HepG2 (cell line): ENCODE measurements around the gene SAC3D1. TPM values are rescaled to one million over a fixed set of nuclear protein-coding genes. Genes with fewer than 3 reads are reported as not detected.

ENCODE experiments used
- BHLHE40 ChIP-seq: IDR thresholded peaks from 2 replicates; pipeline ENCODE4 v1.6.1; 2011; ENCODE audit warnings: low read length, improper control_type of control experiment
- CAMTA2 ChIP-seq: sonication (generic); formaldehyde crosslinking; IDR thresholded peaks from 2 replicates; pipeline ENCODE4 v1.4.0; 2020; ENCODE audit warnings: mild to moderate bottlenecking, missing genetic modification reagents, borderline replicate concordance
- DPF2 ChIP-seq: sonication (generic); formaldehyde crosslinking; IDR thresholded peaks from 2 replicates; pipeline ENCODE4 v1.4.0; 2020; ENCODE audit warnings: mild to moderate bottlenecking, low read depth, missing genetic modification reagents, borderline replicate concordance
- EEA1 ChIP-seq: sonication (generic); formaldehyde crosslinking; IDR thresholded peaks from 2 replicates; pipeline ENCODE4 v1.5.1; 2020; ENCODE audit warnings: mild to moderate bottlenecking, missing genetic modification reagents, borderline replicate concordance
- FOXM1 ChIP-seq: sonication (generic); formaldehyde crosslinking; IDR thresholded peaks from 2 replicates; pipeline ENCODE4 v1.5.0; 2020; ENCODE audit warnings: missing genetic modification reagents
- GATA4 ChIP-seq: sonication (generic); IDR thresholded peaks from 2 replicates; pipeline ENCODE4 v1.6.1; 2016; ENCODE audit warnings: antibody characterized with exemption, low read depth, borderline replicate concordance
- KDM2A ChIP-seq: sonication (generic); formaldehyde crosslinking; IDR thresholded peaks from 2 replicates; pipeline ENCODE4 v1.4.0; 2020; ENCODE audit warnings: low read depth, missing genetic modification reagents, borderline replicate concordance
- NFE2L2 ChIP-seq: fragments of 150-350 bp; IDR thresholded peaks from 2 replicates; pipeline ENCODE4 v1.6.1; 2014; ENCODE audit warnings: low read length
- PHF21A ChIP-seq: sonication (generic); formaldehyde crosslinking; IDR thresholded peaks from 2 replicates; pipeline ENCODE4 v1.5.0; 2020; ENCODE audit warnings: mild to moderate bottlenecking, missing genetic modification reagents
- PLRG1 ChIP-seq: fragments of 450-650 bp; conservative IDR thresholded peaks from 2 replicates; pipeline ENCODE4 v1.6.1; 2016
- POLR2AphosphoS5 ChIP-seq: IDR thresholded peaks from 2 replicates; pipeline ENCODE4 v1.6.1; 2012; ENCODE audit warnings: low read depth, low read length
- RBAK ChIP-seq: sonication (generic); formaldehyde crosslinking; IDR thresholded peaks from 2 replicates; pipeline ENCODE4 v1.5.1; 2020; ENCODE audit warnings: mild to moderate bottlenecking, missing genetic modification reagents
- SIN3B ChIP-seq: fragments of 150-350 bp; IDR thresholded peaks from 2 replicates; pipeline ENCODE4 v1.6.1; 2014; ENCODE audit warnings: low read length
- SKI ChIP-seq: fragments of 450-650 bp; IDR thresholded peaks from one replicate; pipeline ENCODE4 v1.6.1; 2018; ENCODE audit warnings: mild to moderate bottlenecking; ENCODE audit not compliant: partially characterized antibody
- ZNF260 ChIP-seq: sonication (generic); formaldehyde crosslinking; IDR thresholded peaks from 2 replicates; pipeline ENCODE4 v1.4.0; 2020; ENCODE audit warnings: missing genetic modification reagents, low read depth, mild to moderate bottlenecking, borderline replicate concordance
- ZNF292 ChIP-seq: sonication (generic); formaldehyde crosslinking; IDR thresholded peaks from 2 replicates; pipeline ENCODE4 v1.8.1; 2022; ENCODE audit warnings: mild to moderate bottlenecking, low read depth, missing genetic modification reagents, borderline replicate concordance
- ZNF550 ChIP-seq: sonication (generic); formaldehyde crosslinking; IDR thresholded peaks from 2 replicates; pipeline ENCODE4 v1.4.0; 2020; ENCODE audit warnings: mild to moderate bottlenecking, missing genetic modification reagents, borderline replicate concordance
- ZNF746 ChIP-seq: sonication (generic); formaldehyde crosslinking; IDR thresholded peaks from 2 replicates; pipeline ENCODE4 v1.8.0; 2022; ENCODE audit warnings: mild to moderate bottlenecking, missing genetic modification reagents
- ZNF768 ChIP-seq: sonication (generic); formaldehyde crosslinking; IDR thresholded peaks from 2 replicates; pipeline ENCODE4 v1.4.0; 2020; ENCODE audit warnings: missing genetic modification reagents
- ZNF878 ChIP-seq: sonication (generic); formaldehyde crosslinking; IDR thresholded peaks from 2 replicates; pipeline ENCODE4 v1.8.1; 2023; ENCODE audit warnings: mild to moderate bottlenecking, missing genetic modification reagents, moderate library complexity
- ZNF891 ChIP-seq: sonication (generic); formaldehyde crosslinking; IDR thresholded peaks from 2 replicates; pipeline ENCODE4 v1.5.0; 2020; ENCODE audit warnings: mild to moderate bottlenecking, missing genetic modification reagents
- polyA plus RNA-seq, 8 experiments: library from polyadenylated mRNA; depleted of rRNA in 3 of 8; stranded (reverse) in 7 of 8; unstranded in 1 of 8; fragments of >200 nt; fragmentation: Illumina TruSeq in 4 of 8; extraction: Trizol in 4 of 8; gene quantifications; 2 replicates each; pipeline versions ENCODE4 v1.2.1 to v1.2.3, GENCODE V29; 2011 to 2016; ENCODE audit warnings: low read depth in 4 of 8, missing spikeins in 1 of 8, mixed read lengths in 1 of 8; ENCODE audit not compliant: insufficient read depth in 1 of 8
- total RNA-seq, 5 experiments: library from RNA; depleted of rRNA; stranded (reverse); fragments of >200 nt; fragmentation: Illumina TruSeq; extraction: Trizol; gene quantifications; 2 replicates each; pipeline ENCODE4 v1.2.3, GENCODE V29; 2016; ENCODE audit warnings: low read depth in 1 of 5
- TF ChIP-seq, protein P1 (sequence below): sonication (generic); formaldehyde crosslinking; IDR thresholded peaks from 2 replicates; pipeline ENCODE4 v1.5.1; 2020; ENCODE audit warnings: missing genetic modification reagents, mild to moderate bottlenecking, borderline replicate concordance
- TF ChIP-seq, protein P2 (sequence below): sonication (generic); formaldehyde crosslinking; IDR thresholded peaks from 2 replicates; pipeline ENCODE4 v1.5.1; 2020; ENCODE audit warnings: mild to moderate bottlenecking, missing genetic modification reagents, borderline replicate concordance
- TF ChIP-seq, protein P3 (sequence below): sonication (generic); formaldehyde crosslinking; IDR thresholded peaks from 2 replicates; pipeline ENCODE4 v1.4.0; 2020; ENCODE audit warnings: missing genetic modification reagents, low read depth, mild to moderate bottlenecking, borderline replicate concordance
- TF ChIP-seq, protein P4 (sequence below): sonication (generic); formaldehyde crosslinking; IDR thresholded peaks from 2 replicates; pipeline ENCODE4 v1.8.1; 2023; ENCODE audit warnings: mild to moderate bottlenecking, inconsistent platforms, moderate library complexity, missing genetic modification reagents, borderline replicate concordance

Gene SAC3D1
- total and polyA plus RNA-seq, 2 of the 13 experiments (the other 11 are each of a cell fraction or from before 2014, with no cell fraction given), result 7.4 to 36.3 TPM

DNA sequence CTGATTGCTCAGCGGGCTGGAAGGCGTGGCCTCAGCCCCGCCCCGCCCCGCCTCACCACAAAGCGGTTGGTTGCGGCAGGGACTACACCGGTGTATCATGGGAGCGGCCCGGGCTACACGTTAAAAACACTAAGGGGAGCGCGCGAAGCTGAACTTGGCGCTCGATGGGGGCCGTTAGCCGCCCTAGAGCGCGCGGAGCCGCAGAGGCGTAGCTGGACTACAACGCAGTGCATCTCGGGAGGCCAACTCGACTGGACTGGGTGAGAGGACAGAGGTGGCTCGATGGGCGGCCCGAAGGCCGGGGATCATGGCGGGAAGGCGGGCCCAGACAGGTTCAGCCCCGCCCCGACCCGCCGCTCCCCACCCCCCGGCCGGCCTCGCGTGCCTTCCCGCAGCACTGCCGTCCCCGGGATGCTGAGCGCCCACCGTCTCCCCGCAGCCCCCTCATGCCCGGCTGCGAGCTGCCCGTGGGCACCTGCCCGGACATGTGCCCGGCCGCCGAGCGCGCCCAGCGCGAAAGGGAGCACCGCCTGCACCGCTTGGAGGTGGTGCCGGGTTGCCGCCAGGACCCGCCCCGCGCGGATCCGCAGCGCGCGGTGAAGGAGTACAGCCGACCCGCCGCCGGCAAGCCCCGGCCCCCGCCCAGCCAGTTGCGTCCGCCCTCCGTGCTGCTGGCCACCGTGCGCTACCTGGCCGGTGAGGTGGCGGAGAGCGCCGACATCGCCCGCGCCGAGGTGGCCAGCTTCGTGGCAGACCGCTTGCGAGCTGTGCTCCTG is at the start of gene SAC3D1 (continued):
- TF ChIP-seq, protein P1, sequence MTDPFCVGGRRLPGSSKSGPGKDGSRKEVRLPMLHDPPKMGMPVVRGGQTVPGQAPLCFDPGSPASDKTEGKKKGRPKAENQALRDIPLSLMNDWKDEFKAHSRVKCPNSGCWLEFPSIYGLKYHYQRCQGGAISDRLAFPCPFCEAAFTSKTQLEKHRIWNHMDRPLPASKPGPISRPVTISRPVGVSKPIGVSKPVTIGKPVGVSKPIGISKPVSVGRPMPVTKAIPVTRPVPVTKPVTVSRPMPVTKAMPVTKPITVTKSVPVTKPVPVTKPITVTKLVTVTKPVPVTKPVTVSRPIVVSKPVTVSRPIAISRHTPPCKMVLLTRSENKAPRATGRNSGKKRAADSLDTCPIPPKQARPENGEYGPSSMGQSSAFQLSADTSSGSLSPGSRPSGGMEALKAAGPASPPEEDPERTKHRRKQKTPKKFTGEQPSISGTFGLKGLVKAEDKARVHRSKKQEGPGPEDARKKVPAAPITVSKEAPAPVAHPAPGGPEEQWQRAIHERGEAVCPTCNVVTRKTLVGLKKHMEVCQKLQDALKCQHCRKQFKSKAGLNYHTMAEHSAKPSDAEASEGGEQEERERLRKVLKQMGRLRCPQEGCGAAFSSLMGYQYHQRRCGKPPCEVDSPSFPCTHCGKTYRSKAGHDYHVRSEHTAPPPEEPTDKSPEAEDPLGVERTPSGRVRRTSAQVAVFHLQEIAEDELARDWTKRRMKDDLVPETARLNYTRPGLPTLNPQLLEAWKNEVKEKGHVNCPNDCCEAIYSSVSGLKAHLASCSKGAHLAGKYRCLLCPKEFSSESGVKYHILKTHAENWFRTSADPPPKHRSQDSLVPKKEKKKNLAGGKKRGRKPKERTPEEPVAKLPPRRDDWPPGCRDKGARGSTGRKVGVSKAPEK (CRISPR knock-in tag), result no peak
- TF ChIP-seq, protein P2, sequence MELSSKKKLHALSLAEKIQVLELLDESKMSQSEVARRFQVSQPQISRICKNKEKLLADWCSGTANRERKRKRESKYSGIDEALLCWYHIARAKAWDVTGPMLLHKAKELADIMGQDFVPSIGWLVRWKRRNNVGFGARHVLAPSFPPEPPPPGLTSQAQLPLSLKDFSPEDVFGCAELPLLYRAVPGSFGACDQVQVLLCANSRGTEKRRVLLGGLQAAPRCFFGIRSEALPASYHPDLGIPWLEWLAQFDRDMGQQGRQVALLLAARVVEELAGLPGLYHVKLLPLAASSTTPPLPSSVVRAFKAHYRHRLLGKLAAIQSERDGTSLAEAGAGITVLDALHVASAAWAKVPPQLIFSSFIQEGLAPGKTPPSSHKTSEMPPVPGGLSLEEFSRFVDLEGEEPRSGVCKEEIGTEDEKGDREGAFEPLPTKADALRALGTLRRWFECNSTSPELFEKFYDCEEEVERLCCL, result no peak
- TF ChIP-seq FOXM1 (no peak), RBAK (no peak), PHF21A (peak; percentile 91; the same call in 1 of the 2 replicates), ZNF768 (CRISPR knock-in tag) (peak; percentile 68; the same call in 1 of the 2 replicates), ZNF878 (CRISPR knock-in tag) (no peak), ZNF550 (CRISPR knock-in tag) (no peak), SKI (peak; percentile 19), BHLHE40 (0 out of 2 replicates have a peak, but pooled peaks have one; percentile 9), ZNF891 (CRISPR knock-in tag) (peak; percentile 51; the same call in 1 of the 2 replicates), KDM2A (CRISPR knock-in tag) (peak; percentile 96), ZNF292 (no peak), POLR2AphosphoS5 (peak; percentile 50), GATA4 (no peak), CAMTA2 (no peak; the same call in 1 of the 2 replicates), NFE2L2 (no peak), EEA1 (CRISPR knock-in tag) (peak; percentile 80; the same call in 1 of the 2 replicates), SIN3B (no peak), ZNF260 (no peak), DPF2 (CRISPR knock-in tag) (no peak), ZNF746 (CRISPR knock-in tag) (no peak), PLRG1 (no peak)
- TF ChIP-seq, protein P3, sequence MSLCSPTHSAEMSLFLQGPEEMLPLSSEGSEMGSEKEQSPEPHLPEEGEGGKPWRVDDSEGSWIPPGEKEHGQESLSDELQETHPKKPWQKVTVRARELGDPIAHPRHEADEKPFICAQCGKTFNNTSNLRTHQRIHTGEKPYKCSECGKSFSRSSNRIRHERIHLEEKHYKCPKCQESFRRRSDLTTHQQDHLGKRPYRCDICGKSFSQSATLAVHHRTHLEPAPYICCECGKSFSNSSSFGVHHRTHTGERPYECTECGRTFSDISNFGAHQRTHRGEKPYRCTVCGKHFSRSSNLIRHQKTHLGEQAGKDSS, result no peak
- TF ChIP-seq, protein P4, sequence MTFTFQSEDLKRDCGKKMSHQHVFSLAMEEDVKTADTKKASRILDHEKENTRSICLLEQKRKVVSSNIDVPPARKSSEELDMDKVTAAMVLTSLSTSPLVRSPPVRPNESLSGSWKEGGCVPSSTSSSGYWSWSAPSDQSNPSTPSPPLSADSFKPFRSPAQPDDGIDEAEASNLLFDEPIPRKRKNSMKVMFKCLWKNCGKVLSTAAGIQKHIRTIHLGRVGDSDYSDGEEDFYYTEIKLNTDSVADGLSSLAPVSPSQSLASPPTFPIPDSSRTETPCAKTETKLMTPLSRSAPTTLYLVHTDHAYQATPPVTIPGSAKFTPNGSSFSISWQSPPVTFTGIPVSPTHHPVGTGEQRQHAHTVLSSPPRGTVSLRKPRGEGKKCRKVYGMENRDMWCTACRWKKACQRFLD (CRISPR knock-in tag), result peak; percentile 14; the same call in 1 of the 2 replicates
